GM18909 (cell line): Measurements from ENCODE around the gene FRMPD1.

Experiments used
- ATAC-seq: cut with Tn5 transposase; IDR thresholded peaks from one replicate; pipeline ENCODE4 v1.9.1; 2021; ENCODE audit warnings: mild to moderate bottlenecking; ENCODE audit not compliant: unreplicated experiment, poor library complexity

The FRMPD1 gene

GRCh38 chr9:37675661-37676060, 24.9 kb downstream of the FRMPD1 start:
- no peak for ATAC-seq

- no peak for ATAC-seq
Observed at GRCh38 chr9:37676411-37676830, 25.7 kb downstream of the FRMPD1 start.

- ATAC-seq, result no peak
Observed at GRCh38 chr9:37677435-37677834, 26.7 kb downstream of the FRMPD1 start.

GRCh38 chr9:37678789-37679273, 28.1 kb downstream of the FRMPD1 start:
- no peak for ATAC-seq

- no peak for ATAC-seq
Observed at GRCh38 chr9:37679649-37680402, 29.1 kb downstream of the FRMPD1 start.

- ATAC-seq, result no peak
Observed at GRCh38 chr9:37682951-37683350, 32.2 kb downstream of the FRMPD1 start.

- ATAC-seq, result no peak
Observed at GRCh38 chr9:37683531-37684371, 33.0 kb downstream of the FRMPD1 start.

GRCh38 chr9:37692622-37693221, 42.0 kb downstream of the FRMPD1 start:
- ATAC-seq, result no peak

GRCh38 chr9:37693260-37693659, 42.5 kb downstream of the FRMPD1 start:
- no peak for ATAC-seq

- no peak for ATAC-seq
Observed at GRCh38 chr9:37694355-37694754, 43.6 kb downstream of the FRMPD1 start.

- no peak for ATAC-seq
Observed at GRCh38 chr9:37696528-37696927, 45.8 kb downstream of the FRMPD1 start.

GRCh38 chr9:37700131-37700530, 49.4 kb downstream of the FRMPD1 start:
- ATAC-seq, result no peak

GRCh38 chr9:37700900-37701299, 50.1 kb downstream of the FRMPD1 start:
- no peak for ATAC-seq

GRCh38 chr9:37705787-37706186, 55.0 kb downstream of the FRMPD1 start:
- ATAC-seq, result no peak

- no peak for ATAC-seq
Observed at GRCh38 chr9:37706290-37706689, 55.5 kb downstream of the FRMPD1 start.

- no peak for ATAC-seq
Observed at GRCh38 chr9:37707748-37708147, 57.0 kb downstream of the FRMPD1 start.

- ATAC-seq, result no peak
Observed at GRCh38 chr9:37710046-37710445, 59.3 kb downstream of the FRMPD1 start.

GRCh38 chr9:37715260-37715659, 64.5 kb downstream of the FRMPD1 start:
- no peak for ATAC-seq

GRCh38 chr9:37715991-37716505, 65.3 kb downstream of the FRMPD1 start:
- ATAC-seq, result no peak

- ATAC-seq, result no peak
Observed at GRCh38 chr9:37719526-37719925, 68.8 kb downstream of the FRMPD1 start.

GRCh38 chr9:37727013-37727412, 76.3 kb downstream of the FRMPD1 start:
- no peak for ATAC-seq
